Lung (tissue), 12 donors: ENCODE data around the gene FABP1. TPM values are rescaled to one million over a fixed set of nuclear protein-coding genes. Genes with fewer than 3 reads are reported as not detected.

ENCODE experiments used
- ATAC-seq: fragments of 200-7000 bp; cut with Tn5 transposase; one replicate; pipeline ENCODE4 v1.9.1; 2020; ENCODE audit warnings: moderate number of reproducible peaks; ENCODE audit not compliant: insufficient read depth, low FRiP score
- DNase-seq, 3 donors: peaks; one replicate each; pipeline ENCODE4 v3.0.0-alpha.2; 2013 to 2017
- H3K27ac ChIP-seq, 2 donors: one replicate each; pipeline ENCODE4 v1.5.1; 2013; ENCODE audit warnings: mild to moderate bottlenecking in 2 of 2, moderate library complexity in 2 of 2, control low read depth in 1 of 2, inconsistent platforms in 1 of 2, low read depth in 1 of 2, low read length in 1 of 2
- H3K27me3 ChIP-seq, 3 donors: one replicate each; pipeline ENCODE4 v1.5.1; 2013; ENCODE audit warnings: low read length in 2 of 3; ENCODE audit not compliant: control insufficient read depth in 3 of 3, insufficient read depth in 3 of 3
- H3K36me3 ChIP-seq, 4 donors: one replicate each; pipeline ENCODE4 v1.5.1; 2013; ENCODE audit warnings: low read length in 4 of 4, mild to moderate bottlenecking in 1 of 4, moderate library complexity in 1 of 4; ENCODE audit not compliant: control insufficient read depth in 4 of 4, insufficient read depth in 4 of 4
- H3K4me1 ChIP-seq, 5 donors: one replicate each; pipeline ENCODE4 v1.5.1; 2013; ENCODE audit warnings: low read length in 5 of 5, mild to moderate bottlenecking in 2 of 5, moderate library complexity in 1 of 5; ENCODE audit not compliant: control insufficient read depth in 5 of 5, insufficient read depth in 5 of 5
- H3K4me3 ChIP-seq: one replicate; pipeline ENCODE4 v1.5.1; 2013; ENCODE audit warnings: mild to moderate bottlenecking, control low read depth, moderate library complexity
- H3K9ac ChIP-seq, 2 donors: one replicate each; pipeline ENCODE4 v1.5.1; 2013; ENCODE audit warnings: low read length in 2 of 2, control low read depth in 1 of 2; ENCODE audit not compliant: insufficient read depth in 1 of 2
- H3K9me3 ChIP-seq, 4 donors: one replicate each; pipeline ENCODE4 v1.5.1; 2013; ENCODE audit warnings: low read length in 3 of 4, mild to moderate bottlenecking in 1 of 4, moderate library complexity in 1 of 4; ENCODE audit not compliant: control insufficient read depth in 4 of 4, insufficient read depth in 3 of 4
- WGBS, 2 donors: extraction: QIAGEN DNeasy Blood & Tissue Kit; methylation state at CpG; one replicate each; pipeline ENCODE4 v1.1.7; 2013; 5-methylcytosine and 5-hydroxymethylcytosine counted together
- polyA plus RNA-seq, 2 donors: library from polyadenylated mRNA; stranded (reverse); fragments of 200-250 nt; gene quantifications; one replicate each; pipeline ENCODE4 v1.2.1, GENCODE V29; 2013
- total RNA-seq, 2 donors: library from RNA; depleted of rRNA in 1 of 2; stranded (reverse); fragments of >200 nt in 1 of 2; gene quantifications; one replicate each; pipeline ENCODE4 v1.2.1, GENCODE V29; 2014 to 2021
- TF ChIP-seq, protein P1 (sequence below): IDR thresholded peaks from 2 replicates; pipeline ENCODE4 v1.5.1; 2012; ENCODE audit warnings: mild to moderate bottlenecking; ENCODE audit errors: control extremely low read depth, extremely low read depth
- donor health status: control.
- donor health status: control.
- donor health status: Bipolar disorder and iron deficiency.
- donor health status: healthy.
- donor health status: DM: yes; HTN: yes; CAD: no.

Gene FABP1
- total and polyA plus RNA-seq, 4 donors = 0.14 to 1.7 (median 0.40) TPM; not detected in 1

DNA sequence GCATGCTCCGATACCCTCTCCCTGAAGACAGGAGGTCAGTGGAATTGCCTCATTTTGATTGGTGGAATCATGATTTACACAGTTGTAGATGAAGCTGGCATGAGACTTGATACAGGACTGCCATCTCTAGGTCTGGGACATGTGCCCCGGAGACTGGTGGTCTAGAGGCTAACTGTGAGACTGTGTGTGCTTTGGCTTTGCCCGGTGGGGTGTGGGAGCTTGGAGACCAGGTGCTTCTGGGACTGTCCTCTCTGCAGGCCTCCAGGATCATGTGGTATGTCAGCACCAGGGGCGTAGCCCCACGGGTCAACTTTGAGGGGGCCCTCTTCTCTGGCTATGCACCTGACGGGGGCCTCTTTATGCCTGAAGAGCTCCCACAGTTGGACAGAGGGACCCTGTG is 45.0 kb upstream of the FABP1 start:
- TF ChIP-seq, protein P1, sequence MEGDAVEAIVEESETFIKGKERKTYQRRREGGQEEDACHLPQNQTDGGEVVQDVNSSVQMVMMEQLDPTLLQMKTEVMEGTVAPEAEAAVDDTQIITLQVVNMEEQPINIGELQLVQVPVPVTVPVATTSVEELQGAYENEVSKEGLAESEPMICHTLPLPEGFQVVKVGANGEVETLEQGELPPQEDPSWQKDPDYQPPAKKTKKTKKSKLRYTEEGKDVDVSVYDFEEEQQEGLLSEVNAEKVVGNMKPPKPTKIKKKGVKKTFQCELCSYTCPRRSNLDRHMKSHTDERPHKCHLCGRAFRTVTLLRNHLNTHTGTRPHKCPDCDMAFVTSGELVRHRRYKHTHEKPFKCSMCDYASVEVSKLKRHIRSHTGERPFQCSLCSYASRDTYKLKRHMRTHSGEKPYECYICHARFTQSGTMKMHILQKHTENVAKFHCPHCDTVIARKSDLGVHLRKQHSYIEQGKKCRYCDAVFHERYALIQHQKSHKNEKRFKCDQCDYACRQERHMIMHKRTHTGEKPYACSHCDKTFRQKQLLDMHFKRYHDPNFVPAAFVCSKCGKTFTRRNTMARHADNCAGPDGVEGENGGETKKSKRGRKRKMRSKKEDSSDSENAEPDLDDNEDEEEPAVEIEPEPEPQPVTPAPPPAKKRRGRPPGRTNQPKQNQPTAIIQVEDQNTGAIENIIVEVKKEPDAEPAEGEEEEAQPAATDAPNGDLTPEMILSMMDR = no peak
- Histone ChIP-seq H3K27ac (no peak overlapping the region), H3K27me3 (no peaks in the 10 kb centered on the region), H3K9me3 (no peaks in the 10 kb centered on the region), H3K36me3 (no peaks in the 10 kb centered on the region), H3K4me3 (no peak overlapping the region), H3K9ac (no peak overlapping the region), H3K4me1 (peaks cover 0 to 7% (median 4%) of the 10 kb centered on the region in 5 donors)
- 96% methylated on average over 6 of the region's 6 CpGs for WGBS, 2 donors
- ATAC-seq (no peak), DNase-seq (no peak)

DNA sequence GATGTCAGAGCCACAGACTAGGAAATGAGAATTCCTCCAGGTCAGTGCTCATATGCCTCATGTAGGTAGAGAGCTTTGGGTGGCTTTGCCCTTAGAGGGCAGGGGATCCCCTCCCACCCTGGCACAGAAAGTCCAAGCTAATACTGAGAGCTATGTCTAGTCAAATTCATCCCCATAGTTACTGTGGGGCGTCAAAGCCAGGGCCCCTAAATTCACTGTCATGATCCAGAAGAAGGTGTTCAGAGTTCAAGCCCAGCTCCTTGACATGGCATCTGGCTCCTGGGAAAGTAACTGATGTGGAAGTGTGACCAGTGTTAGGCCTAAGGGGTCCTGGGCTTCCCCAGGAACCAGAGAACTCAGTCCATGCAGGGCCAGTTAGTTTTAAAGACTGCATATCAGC is 44.1 kb upstream of the FABP1 start:
- Histone ChIP-seq H3K9me3 (no peaks in the 10 kb centered on the region), H3K4me3 (no peak overlapping the region), H3K27me3 (no peaks in the 10 kb centered on the region), H3K36me3 (no peaks in the 10 kb centered on the region), H3K9ac (no peak overlapping the region), H3K4me1 (peaks cover 0 to 7% (median 4%) of the 10 kb centered on the region in 5 donors), H3K27ac (no peak overlapping the region)
- DNase-seq (no peak), ATAC-seq (no peak)
- TF ChIP-seq, protein P1 = no peak
- 100% methylated on average over 1 of the region's 1 CpG for WGBS, 2 donors

DNA sequence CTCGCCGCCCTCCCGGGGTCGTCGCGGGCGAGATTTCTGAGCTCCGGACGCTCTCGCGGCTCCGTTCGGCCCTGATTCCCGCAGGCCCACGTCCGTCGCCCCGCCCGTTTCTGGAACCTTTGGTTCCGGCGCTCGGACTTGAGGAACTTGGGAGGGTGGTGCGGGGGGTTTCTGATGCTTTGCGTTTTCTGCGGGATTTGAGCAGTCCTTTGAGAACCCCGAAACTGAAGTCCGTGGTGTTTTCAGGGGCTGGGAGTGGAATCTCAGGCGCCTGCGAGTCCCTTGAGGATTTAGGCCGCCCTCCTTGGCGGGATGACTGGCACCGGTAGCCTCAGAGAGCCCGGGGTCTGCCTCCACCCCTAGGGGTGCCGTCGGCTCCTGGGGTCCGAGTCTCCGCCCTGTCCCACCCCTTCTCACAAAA is 42.6 kb upstream of the FABP1 start:
- Histone ChIP-seq H3K27ac (peak overlapping the region; percentile 86 to 88), H3K4me3 (peak overlapping the region; percentile 62), H3K4me1 (peaks cover 0 to 7% (median 4%) of the 10 kb centered on the region in 5 donors), H3K36me3 (no peaks in the 10 kb centered on the region), H3K9ac (peak overlapping the region in 1 of 2 donors; percentile 61), H3K27me3 (no peaks in the 10 kb centered on the region), H3K9me3 (no peaks in the 10 kb centered on the region)
- peak; percentile 64 for ATAC-seq
- peak in 1 of 3 donors; percentile 60 for DNase-seq
- TF ChIP-seq, protein P1 = no peak
- 4 to 6% methylated on average over 37 of the region's 37 CpGs for WGBS, 2 donors

DNA sequence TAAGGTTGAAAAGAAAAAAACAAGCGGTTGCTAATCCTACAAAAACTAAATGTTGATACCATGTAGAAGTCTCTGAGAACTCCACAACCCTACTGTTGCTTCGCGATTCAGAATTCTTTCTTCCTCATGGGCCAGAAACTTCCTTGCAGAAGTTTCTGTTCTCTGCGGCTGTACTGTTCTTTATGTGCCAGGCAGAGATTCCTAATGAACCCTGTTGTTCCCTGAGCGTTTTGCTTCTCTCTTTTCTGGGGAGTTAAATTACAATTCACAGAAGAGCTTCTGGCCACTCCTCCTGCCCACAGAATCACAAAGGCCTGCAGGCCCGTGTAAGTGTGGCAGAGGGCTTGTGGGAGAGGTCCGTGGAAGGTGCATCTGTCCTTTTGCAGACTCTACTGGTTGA is 40.5 kb upstream of the FABP1 start:
- TF ChIP-seq, protein P1 = no peak
- WGBS, 2 donors = 78 to 85% methylated on average over 7 of the region's 7 CpGs
- no peak for DNase-seq
- Histone ChIP-seq H3K27ac (no peak overlapping the region), H3K9me3 (no peaks in the 10 kb centered on the region), H3K9ac (no peak overlapping the region), H3K4me3 (no peak overlapping the region), H3K27me3 (no peaks in the 10 kb centered on the region), H3K4me1 (peaks cover 0 to 7% (median 4%) of the 10 kb centered on the region in 5 donors), H3K36me3 (no peaks in the 10 kb centered on the region)
- ATAC-seq = no peak
